ENCODE measurements around the gene TINCR.

Gene TINCR

DNA sequence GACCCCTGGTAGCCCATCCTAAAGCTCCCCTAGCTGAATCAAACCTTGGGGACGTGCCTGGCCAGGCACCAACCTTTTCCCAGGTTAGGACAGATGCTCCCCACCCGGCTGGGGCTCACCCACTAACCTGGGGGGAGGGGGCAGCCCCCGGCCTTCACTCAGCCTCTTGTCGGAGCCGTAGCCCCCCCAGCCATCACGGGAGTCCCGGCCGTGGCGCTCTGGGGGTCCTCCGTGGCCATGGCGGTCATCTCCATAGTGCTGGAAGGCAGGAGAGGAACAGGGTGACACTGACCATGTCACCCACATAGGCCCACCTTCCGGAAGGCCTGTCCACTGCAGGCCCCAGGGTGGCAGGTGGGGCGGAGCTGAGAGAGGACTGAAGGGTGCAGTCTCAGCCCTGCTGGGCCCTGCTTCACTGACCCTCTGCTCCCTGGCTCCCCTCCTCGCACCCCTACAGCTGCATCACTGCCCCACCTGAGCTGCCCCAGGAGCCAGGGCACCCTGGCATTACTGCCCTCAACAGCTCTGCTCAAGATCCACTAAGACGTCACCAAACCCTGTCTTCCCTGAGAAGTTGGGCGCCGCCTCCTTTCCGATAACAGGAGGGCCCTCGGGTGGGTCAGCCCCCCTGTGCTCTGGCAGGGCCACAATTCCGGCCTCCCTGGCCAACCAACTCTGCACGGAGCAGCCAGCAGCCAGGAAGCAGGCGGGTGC is 22.6 kb upstream of the TINCR start:
- DNase-seq (ENCODE audit: insufficient read length, low spot score): no peak
- FAIRE-seq: no peak

DNA sequence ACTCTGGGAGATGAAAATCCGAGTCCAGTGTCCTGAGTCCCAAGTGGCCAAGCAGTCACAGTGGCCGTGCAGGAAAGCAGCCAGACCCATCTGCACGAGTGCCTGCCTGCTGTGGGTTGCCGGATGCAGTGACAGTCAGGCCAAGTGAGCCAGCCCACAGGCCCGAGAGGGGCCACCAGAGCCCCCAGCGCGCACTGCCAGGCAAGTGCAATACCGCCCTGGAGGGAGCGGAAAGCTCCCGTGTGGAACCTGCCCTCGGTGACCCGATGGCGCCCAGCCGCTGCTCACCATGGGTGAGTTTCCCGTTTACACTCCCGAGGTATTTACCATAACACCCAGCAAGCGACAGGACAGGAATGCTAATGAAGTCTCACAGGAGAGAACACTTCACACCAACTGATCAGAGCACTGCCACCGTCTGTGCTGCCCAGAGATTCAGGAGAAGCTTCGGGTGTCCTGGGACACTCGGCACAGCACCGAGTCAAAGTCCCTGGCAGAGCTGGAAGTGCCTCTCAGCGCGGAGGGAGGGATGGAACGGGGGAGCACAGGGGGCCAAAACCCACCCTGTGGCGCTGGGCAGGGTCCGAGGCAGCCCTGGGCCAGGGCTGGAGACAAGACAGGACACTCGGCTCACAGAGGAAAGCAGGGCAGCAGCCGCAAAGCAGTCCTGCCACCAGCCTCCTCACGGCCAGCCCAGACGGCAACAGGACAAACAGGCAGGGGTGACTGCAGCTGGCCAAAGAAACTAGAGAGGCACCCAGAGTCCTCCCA is 21.3 kb upstream of the TINCR start:
- DNase-seq (ENCODE audit: insufficient read length, low spot score) (no peak), FAIRE-seq (no peak)

DNA sequence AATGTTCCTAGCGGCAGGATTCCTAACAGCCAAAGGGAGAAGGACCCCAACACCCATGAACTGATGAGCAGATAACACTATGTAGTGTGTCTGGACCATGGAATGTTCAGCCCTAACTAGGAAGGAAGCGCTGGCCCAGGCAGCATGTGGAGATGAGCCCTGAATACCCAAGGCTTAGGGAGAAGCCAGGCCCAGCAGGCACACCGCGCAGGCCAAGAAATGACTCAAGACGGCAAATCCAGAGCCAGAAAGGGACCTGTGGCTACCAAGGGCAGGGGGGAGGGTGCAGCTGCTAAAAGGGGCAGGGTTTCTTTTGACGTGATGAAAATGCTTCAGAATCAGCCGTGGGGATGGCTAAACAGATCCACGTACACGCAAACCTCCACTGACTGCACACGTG is 20.7 kb upstream of the TINCR start:
- DNase-seq (ENCODE audit: insufficient read length, low spot score): no peak
- FAIRE-seq: no peak

DNA sequence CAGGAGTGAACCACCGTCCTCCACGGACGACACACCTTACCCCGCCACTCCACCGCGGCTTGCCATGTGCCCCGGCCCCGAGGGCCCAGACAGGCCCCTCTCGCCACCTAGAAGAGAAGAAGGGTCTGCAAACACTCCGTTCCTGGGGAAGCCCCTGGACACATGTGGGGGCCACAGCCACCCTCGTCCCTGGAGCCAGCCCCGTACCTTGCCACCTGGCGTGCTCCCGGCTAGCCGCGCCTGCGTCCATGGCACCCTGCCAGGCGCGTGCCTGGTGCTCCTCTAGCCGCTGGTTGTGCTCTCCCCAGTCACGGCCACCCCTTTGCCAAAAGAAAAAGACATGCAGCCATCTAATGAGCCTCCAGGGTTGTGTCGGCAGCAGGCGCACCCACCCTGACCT is 19.9 kb upstream of the TINCR start:
- no peak for DNase-seq (ENCODE audit: insufficient read length, low spot score)
- FAIRE-seq: no peak

DNA sequence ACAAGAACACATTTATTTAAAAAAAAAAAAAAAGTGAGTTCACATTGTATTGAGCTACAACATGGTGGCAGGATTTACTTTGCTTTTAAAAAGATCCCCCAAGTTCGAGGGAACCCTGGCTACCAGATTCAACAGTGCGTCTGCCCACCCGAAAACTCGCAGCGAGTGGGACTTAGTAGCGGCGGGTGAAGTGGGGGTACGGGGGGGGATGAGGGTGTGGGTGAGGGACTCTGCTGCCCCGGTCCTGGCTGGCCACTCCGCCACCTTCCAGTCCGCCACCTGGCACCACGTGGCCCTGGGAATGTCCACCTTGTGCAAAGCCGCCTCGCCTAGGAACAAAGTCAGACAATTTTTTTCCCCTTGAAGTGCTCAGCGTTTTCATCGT is 19.3 kb upstream of the TINCR start:
- no peak for DNase-seq (ENCODE audit: insufficient read length, low spot score)
- FAIRE-seq: no peak

DNA sequence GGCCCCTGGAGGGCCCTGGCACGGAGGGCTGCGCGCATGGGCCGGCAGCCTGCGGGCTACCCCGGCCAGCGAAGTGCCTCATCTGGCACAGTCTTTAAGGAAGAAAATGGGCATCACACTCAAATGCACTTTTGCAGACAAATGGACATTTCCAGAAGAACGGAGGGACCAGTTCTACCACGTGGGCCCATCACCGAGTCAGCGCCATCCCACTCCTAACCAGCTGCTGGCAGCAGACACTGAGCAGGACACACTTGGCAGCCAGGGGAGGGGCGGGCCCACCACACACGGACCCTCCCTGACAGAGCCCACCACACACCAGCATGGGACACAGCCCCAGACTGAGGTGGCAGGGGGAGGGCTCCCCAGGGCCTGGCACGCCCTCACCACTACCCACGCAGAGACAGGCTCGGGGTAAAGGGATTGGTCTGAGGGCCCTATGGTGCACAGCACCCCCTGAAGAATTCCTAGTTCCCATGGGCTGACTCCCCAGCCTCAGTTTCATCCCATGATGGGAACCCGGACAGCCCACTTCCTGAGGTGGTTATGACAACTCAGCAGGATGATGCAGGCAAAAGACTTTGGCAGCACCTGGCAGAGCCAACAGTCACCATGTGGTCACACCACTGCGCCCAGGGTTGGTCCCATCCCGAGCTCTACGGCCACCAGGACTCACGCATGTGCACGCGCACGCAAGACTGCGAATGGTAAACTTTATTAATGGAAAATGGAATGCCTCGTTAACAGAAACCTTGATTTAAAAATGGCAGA is 18.7 kb upstream of the TINCR start:
- no peak for FAIRE-seq
- DNase-seq (ENCODE audit: insufficient read length, low spot score): no peak

DNA sequence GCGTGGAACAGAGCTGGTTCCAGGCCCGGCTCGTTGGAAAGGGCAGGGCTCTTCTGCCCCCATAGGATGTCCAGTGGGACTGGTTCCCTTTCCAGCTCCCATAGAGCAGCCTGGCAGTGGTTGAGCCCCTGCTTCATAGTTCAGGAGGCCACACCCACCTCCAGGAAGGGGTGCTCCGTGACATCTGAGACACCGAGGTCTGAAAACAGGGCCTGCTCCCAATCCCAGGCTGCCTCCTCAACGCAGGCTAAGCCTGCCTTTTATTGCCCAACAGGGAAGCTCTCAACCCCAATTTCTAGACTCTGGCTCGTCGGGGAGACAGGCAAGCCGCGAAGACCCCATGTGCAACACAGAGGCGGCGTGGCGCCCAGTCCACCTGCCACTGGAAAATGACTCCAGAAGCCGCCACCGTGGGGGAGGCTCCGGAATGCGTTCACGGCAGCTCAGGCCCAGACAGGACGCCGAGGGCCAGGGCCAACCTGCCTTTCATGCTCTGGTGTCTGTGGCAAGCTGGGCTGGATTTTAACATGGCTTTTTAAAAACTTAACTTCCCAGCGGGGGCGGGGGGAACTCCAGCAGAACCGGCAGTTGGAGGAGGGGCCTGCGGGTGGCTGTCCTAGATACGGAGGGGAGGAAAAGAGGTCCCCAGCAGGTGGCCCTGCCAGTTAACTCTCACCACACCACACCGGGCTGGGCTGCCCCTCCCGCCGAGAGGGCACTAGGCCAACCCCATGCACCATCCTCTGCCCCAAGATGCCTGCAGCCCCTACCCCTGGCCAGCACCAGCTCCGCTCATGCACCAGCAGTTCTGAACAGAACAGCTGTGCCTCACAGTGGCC is 17.9 kb upstream of the TINCR start:
- DNase-seq (ENCODE audit: insufficient read length, low spot score): no peak
- no peak for FAIRE-seq

DNA sequence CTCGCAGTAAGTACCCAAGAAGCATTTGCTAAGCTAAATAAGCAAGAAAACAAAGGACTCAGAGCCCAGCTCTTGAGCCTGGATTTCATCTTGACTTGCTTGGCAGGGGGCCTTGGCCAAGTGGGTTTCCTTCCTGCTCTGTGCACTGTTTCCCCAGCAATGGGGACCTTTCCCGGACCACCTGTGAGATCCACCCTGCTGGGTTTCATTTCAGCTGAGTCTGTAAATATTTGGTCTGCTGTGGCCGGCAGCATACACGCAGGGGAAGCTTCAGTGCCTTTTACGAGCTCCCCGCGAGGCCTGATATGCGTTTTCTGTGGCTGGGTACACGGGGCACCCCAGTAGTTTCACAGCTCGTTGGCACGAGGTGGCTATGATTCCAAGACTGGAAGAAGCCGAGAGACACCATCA is 12.4 kb upstream of the TINCR start:
- FAIRE-seq (no peak), DNase-seq (ENCODE audit: insufficient read length, low spot score) (no peak)

DNA sequence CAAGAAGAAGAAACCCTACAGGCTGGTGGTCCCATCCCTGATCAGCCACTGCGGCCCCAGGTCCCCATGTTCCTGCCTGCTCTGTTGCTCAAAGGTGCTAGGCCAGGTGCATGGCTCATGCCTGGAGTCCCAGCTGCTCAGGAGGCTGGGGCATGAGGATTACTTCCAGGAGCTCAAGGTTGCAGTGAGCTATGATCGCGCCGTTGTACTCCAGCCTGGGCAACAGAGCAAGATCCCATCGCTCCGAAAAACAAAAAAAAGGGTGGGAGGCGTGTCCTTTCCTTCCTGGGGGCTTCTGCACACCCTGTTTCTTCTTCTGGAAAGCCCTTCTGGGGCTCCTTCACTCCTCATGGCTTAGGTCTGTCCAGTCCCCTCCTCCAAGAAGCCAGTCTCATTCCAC is 11.9 kb upstream of the TINCR start:
- FAIRE-seq: no peak
- DNase-seq (ENCODE audit: insufficient read length, low spot score): no peak

DNA sequence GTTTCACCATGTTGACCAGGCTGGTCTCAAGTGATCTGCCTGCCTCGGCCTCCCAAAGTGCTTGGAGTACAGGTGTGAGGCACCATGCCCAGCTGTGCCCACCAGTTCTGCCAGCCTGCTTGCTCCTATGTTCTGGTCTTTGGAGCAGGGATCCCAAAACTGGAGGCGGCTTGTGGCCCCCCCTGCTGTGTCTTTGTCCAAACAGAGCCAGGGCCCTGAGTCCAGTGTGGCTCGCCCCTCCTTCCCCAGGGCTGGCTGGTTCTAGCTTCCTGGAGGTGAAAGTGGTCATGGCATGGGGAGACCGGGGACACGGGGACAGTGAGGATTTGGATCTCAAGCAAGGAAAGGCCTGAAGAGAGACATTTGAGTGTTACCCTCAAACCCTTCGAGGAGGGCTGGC is 11.5 kb upstream of the TINCR start:
- no peak for FAIRE-seq
- no peak for DNase-seq (ENCODE audit: insufficient read length, low spot score)

DNA sequence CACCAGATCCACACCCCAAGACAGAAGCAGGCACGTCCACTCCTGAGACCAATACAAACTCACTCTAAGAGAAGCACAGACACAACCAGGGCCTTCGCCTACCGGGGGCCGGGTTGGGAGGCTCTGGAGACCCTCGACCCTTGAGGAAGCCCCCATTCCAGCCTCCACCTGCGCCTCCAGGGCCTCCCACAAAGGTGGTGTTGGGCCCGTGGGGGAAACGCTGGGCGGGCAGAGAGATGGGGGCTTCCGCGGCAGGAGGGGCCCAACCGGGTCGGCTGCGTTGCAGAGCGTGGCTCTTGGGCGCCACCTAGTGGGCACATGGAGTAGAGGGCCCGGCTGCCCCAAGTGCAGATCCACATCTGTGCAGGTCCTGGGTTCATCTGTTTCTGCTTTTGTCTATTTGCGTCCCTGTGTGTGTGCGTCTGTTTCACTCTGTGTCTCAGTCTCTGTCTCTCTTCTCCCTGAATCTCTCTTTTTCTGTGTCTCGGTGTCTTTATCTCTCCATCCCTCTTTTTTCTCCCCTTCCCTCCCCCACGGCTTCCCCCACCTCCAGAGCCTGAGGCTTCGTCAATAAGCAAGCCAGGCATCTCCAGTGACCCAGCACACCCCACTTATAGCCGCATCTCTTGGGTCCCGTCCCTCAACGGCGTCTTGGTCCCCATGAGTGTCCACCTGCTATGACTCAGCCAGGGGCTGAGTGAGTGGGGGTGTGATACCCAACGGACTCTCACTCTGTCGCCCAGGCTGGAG is 10.5 kb upstream of the TINCR start:
- FAIRE-seq (no peak), DNase-seq (ENCODE audit: insufficient read length, low spot score) (peak; percentile 75)

DNA sequence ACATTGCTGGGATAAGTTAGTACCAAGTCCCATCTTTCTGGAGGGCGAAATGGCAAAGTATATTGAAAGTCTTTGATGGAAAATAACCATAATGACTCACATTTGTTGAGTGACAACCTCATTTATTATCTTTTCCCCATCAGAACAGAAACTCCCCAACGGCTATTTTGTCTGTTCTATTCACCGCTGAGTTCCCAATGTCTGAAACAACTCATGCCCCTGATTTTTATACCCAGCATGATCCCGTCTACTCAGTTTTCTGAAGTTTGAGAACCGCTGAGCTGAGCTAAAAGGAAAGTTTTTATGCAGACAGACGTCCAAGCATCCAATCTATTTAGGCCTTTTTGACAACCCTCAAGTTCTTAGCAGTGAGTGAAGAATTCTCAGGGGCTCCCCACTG is 7.8 kb upstream of the TINCR start:
- FAIRE-seq (no peak), DNase-seq (ENCODE audit: insufficient read length, low spot score) (no peak)

DNA sequence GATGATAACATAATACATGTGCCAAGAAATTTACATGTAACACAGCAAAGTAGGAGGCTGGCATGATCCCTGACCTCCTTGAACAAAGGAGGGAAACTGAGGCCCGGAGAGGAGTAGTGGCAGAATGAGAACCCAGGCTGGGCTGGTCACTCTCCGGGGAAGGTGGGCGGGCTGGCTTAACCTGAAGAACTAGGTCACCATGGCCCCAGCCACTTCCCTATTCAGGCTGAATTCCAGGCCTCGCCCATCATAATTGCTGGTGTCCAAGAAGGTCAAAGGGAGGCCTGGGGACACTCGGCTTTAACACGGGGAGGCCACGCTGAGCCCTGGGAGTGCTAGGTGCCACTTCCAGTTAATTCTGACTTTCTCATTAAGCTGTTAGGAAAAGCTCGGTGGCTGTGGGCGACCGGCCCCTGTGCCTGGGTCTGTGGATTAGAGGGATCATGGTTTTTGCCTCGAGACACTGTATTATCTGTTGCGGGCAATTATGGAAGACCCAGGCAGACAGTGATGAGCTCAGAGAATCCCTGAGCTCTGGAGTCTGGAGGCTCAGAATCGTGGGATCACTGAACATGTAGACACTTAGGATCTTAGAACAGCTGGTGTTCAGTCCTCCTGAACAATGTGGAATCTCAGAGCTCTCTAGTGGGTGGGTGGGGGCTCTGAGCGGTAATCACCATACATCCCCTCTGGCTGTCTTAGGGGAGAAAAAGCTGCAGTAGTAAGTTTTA is 5.0 kb upstream of the TINCR start:
- FAIRE-seq: no peak
- no peak for DNase-seq (ENCODE audit: insufficient read length, low spot score)

DNA sequence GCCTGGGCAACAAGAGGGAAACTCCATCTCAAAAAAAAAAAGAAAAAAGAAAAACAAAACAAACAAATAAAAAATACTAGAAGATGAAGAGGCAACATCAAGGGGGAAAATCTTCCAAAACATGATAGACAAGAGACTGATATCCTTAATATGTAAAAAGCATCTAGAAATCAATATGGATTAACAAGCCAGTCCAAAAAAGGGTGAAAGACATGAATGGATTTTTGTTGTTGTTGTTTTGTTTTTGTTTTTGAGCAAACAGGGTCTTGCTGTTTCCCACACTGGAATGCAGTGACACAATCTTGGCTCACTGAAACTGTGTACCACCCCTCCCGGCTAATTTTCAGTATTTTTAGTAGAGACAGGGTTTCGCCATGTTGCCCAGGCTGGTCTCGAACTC is 4.0 kb upstream of the TINCR start:
- FAIRE-seq (no peak), DNase-seq (ENCODE audit: insufficient read length, low spot score) (no peak)

DNA sequence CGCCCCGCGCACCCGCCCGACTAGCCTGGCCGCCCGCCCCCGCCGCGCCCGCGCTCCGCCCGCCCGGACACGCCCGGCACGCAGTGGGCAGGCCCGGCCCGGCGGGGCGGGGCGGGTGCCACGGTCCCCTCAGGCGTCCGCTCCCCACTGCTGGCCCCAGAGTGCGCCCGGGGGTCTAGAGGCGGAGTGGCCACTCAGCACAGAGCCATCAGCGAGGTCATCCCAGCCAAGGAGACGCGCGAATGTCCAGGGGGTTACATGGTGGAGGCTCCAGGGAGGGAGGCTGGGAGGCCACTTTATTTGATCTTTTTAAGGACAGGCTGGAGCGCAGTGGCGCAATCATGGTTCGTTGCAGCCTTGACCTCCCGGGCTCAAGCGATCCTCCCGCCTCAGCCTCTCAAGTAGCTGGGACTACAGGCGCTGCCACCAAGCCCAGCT is 236 bp upstream of the TINCR start:
- DNase-seq (ENCODE audit: insufficient read length, low spot score): no peak
- no peak for FAIRE-seq

DNA sequence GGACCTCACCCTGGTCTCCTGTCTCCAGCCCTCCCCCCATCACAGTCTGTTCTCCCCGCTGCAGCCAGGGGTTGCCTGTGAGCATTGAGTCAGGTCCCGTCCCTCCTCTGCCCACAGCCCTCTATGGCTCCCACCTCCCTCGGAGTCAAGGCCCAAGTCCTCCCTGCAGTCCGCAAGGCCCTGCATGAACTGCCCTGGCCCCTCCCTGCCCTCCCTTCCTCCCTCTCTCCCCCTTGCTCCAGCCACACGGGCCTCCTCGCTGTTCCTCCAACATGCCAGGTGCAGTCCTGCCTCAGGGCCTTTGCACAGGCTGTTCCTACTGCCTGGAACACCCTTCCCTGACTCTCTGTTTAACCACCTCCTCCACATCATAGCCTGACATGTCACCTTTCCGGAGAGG is 2.8 kb downstream of the TINCR start:
- FAIRE-seq (no peak), DNase-seq (ENCODE audit: insufficient read length, low spot score) (no peak)

DNA sequence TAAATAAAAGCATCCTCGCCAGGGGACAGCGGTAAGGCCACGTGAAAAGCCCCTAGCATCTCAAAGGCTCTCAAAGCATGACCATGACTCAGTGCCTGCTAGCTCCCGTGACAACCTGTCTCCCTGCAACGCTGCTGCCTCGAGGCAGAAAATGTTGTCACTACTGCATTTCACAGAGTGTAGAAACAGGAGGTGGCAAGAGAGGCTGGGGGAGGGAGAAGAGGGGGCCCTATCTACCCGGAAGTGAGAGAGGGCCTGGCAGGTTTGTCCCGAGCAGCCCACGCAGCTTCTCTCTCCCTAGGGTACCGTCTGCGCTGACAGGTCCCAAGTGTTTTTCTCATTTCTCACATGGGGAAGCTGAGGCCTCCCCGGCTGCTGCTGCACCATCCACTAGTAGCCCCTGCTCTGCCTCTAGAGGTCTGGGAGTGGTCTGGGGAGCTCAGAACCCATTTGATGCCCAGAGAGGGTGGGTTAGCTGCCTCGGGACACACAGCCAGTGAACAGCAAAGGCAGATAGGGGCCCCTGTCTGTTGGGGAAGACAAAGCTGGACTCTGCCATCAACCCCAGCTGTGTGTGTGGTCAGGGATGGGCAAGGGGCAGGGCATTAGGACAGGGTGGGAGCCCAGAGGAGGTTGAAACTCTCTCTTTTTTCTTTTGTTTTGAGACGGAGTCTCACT is 3.7 kb downstream of the TINCR start:
- DNase-seq (ENCODE audit: insufficient read length, low spot score) (peak; percentile 50), FAIRE-seq (no peak)

DNA sequence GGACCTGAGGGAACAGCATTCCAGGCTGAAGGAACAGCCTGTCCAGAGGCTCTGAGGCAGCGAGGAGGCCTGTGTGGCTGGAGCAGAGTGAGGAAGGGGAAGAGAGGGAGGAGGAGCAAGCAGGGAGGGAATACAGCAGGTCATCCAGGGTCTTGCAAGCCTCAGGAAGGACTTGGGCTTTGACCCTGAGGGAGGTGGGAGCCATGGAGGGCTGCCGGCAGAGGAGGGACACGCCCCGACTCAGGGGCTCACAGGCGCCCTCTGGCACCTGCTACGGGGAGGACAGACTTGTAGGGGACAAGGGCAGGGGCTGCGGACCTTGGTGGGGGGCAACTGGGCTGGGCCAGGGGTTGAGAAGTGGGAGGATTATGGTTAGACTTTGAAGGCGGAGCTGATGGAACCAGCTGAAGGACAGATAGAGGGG is 4.7 kb downstream of the TINCR start:
- FAIRE-seq (no peak), DNase-seq (ENCODE audit: insufficient read length, low spot score) (no peak)

DNA sequence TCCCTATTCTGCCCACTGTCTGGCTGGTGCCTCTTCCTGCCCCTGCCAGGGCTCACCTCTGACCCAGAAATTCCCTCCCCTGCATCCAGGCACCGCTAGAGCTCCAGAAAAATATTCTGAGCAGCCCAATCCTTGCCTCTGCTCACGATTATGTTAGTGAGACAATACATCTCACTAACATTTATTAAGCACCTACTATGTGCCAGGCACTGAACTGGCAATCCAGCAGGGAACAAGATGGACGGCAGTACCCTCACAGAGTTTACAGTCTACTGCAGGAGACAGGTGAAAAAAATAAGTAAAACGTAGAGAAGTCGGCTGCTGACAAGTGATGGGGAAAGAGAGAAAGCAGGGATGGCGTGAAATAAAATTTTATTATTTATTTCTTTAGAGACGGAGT is 5.5 kb downstream of the TINCR start:
- FAIRE-seq: no peak
- DNase-seq (ENCODE audit: insufficient read length, low spot score): no peak
